Measurements from ENCODE around the gene FSTL3. TPM values are rescaled to one million over a fixed set of nuclear protein-coding genes. Genes with fewer than 3 reads are reported as not detected.

The FSTL3 gene
- polyA plus RNA-seq, 1 of the 3 experiments (the other 2 are of a cell fraction) = 64.4 TPM

DNA sequence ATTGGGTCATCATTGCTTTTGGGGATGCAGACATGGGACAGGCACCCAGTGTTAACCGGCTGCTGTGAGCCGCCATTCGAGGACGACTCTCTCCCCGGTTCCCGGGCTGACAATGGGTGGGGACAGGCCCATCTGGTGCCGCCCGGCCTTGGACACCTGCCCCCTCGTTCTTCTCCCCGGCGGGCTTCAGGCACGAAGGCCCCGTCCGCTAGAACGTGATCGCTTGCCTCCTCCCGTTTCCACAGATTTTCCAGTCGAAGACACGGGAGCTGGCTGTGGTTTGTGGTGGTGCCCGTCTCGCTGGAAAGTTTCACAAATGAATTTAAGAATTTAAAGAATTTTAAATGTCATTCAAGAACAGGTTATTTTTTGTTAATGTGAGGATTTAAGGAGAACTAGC lies 34.6 kb downstream of the FSTL3 start:
- H3K9me2 ChIP-seq = no peaks in the 10 kb centered on the region
- POLR2A ChIA-PET = no interaction called here
- H3K4me2 ChIP-seq = no peak overlapping the region
- no peaks in the 10 kb centered on the region for H3K9me3 ChIP-seq
- TF ChIP-seq IRF3 (IDR thresholded peaks at IDR 0.05; ENCODE audit: low read depth, low read length) = no peak
- TF ChIP-seq TAF1 (IDR thresholded peaks at IDR 0.05; ENCODE audit: borderline replicate concordance, low read depth, low read length) = no peak
- TF ChIP-seq TEAD4 (IDR thresholded peaks at IDR 0.05; ENCODE audit: borderline replicate concordance, insufficient read depth) = no peak
- no peak for TF ChIP-seq NRF1 (IDR thresholded peaks at IDR 0.05; ENCODE audit: low read depth, low read length)
- no peak for TF ChIP-seq SMC3 (IDR thresholded peaks at IDR 0.05; ENCODE audit: low read depth, low read length)
- no peak for TF ChIP-seq RAD21 (IDR thresholded peaks at IDR 0.05; ENCODE audit: low read length)
- TF ChIP-seq JUND (IDR thresholded peaks at IDR 0.05) = no peak
- TF ChIP-seq FOSL2 (IDR thresholded peaks at IDR 0.05; ENCODE audit: borderline replicate concordance, low read depth) = no peak
- CTCF ChIA-PET = interaction anchor here (4.0 kb wide), 1 partner anchor 23 kb away, joined by 21 read pairs; no protein-coding TSS in a partner anchor
- no peaks in the 10 kb centered on the region for H4K20me1 ChIP-seq (ENCODE audit: insufficient read depth)
- no peak for DNase-seq
- H3K27ac ChIP-seq (ENCODE audit: low read depth in 2 of 2, low read length in 1 of 2) = peak overlapping the region in 1 of 2 experiments; percentile 66; a peak in 2 of 4 replicates
- 94% methylated on average over 19 of the region's 21 CpGs for WGBS (ENCODE audit: low lambda C conversion rate)
- H3K4me3 ChIP-seq (ENCODE audit: low read depth in 2 of 2, low read length in 1 of 2) = no peak overlapping the region
- H3K79me2 ChIP-seq (ENCODE audit: insufficient read depth) = peaks cover 3% of the 10 kb centered on the region; the same call in 1 of the 2 replicates
- H3K27me3 ChIP-seq (ENCODE audit: insufficient read depth) = no peaks in the 10 kb centered on the region
- no peaks in the 10 kb centered on the region for H3K36me3 ChIP-seq (replicated peaks in 1 of 2; ENCODE audit: control insufficient read depth in 1 of 2, insufficient read depth in 2 of 2, low read length in 1 of 2)
- no peak overlapping the region for H2AFZ ChIP-seq (ENCODE audit: low read depth)
- H3K9ac ChIP-seq = no peak overlapping the region
- peaks cover 18% of the 10 kb centered on the region for H3F3A ChIP-seq (replicated peaks; ENCODE audit: insufficient read depth)
- peaks cover 0 to 23% of the 10 kb centered on the region in 2 experiments; a peak in 1 of 4 replicates for H3K4me1 ChIP-seq (ENCODE audit: control insufficient read depth in 1 of 2, insufficient read depth in 2 of 2, low read depth in 1 of 2, low read length in 1 of 2)

GRCh38 chr19:711254-711653 lies 35.1 kb downstream of the FSTL3 start:
- H3K79me2 ChIP-seq (ENCODE audit: insufficient read depth) = peaks cover 3% of the 10 kb centered on the region; the same call in 1 of the 2 replicates
- H4K20me1 ChIP-seq (ENCODE audit: insufficient read depth) = no peaks in the 10 kb centered on the region
- peaks cover 0 to 23% of the 10 kb centered on the region in 2 experiments; a peak in 1 of 4 replicates for H3K4me1 ChIP-seq (ENCODE audit: control insufficient read depth in 1 of 2, insufficient read depth in 2 of 2, low read depth in 1 of 2, low read length in 1 of 2)
- H2AFZ ChIP-seq (ENCODE audit: low read depth) = no peak overlapping the region
- no peak overlapping the region for H3K4me2 ChIP-seq
- TF ChIP-seq JUND (IDR thresholded peaks at IDR 0.05) (no peak), POLR2AphosphoS5 (IDR thresholded peaks at IDR 0.05; ENCODE audit: low read depth, low read length) (no peak), FOSL2 (IDR thresholded peaks at IDR 0.05; ENCODE audit: borderline replicate concordance, low read depth) (no peak), FOXM1 (IDR thresholded peaks at IDR 0.05; ENCODE audit: low read depth) (no peak), CTCF (IDR thresholded peaks at IDR 0.05) (no peak), ZBTB33 (IDR thresholded peaks at IDR 0.05; ENCODE audit: borderline replicate concordance, low read depth) (no peak), MXI1 (IDR thresholded peaks at IDR 0.05; ENCODE audit: low read depth, low read length) (no peak), EP300 (IDR thresholded peaks at IDR 0.05; ENCODE audit: borderline replicate concordance in 1 of 2, low read depth in 1 of 2, low read length in 1 of 2) (no peak), ELF1 (IDR thresholded peaks at IDR 0.05) (no peak), YY1 (IDR thresholded peaks at IDR 0.05; ENCODE audit: low read depth) (no peak), NFIC (IDR thresholded peaks at IDR 0.05; ENCODE audit: borderline replicate concordance) (no peak)
- TF ChIP-seq, protein P1, sequence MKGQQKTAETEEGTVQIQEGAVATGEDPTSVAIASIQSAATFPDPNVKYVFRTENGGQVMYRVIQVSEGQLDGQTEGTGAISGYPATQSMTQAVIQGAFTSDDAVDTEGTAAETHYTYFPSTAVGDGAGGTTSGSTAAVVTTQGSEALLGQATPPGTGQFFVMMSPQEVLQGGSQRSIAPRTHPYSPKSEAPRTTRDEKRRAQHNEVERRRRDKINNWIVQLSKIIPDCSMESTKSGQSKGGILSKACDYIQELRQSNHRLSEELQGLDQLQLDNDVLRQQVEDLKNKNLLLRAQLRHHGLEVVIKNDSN (IDR thresholded peaks at IDR 0.05; ENCODE audit: borderline replicate concordance, low read depth) = no peak
- TF ChIP-seq, protein P2, sequence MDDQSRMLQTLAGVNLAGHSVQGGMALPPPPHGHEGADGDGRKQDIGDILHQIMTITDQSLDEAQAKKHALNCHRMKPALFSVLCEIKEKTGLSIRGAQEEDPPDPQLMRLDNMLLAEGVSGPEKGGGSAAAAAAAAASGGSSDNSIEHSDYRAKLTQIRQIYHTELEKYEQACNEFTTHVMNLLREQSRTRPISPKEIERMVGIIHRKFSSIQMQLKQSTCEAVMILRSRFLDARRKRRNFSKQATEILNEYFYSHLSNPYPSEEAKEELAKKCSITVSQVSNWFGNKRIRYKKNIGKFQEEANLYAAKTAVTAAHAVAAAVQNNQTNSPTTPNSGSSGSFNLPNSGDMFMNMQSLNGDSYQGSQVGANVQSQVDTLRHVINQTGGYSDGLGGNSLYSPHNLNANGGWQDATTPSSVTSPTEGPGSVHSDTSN (IDR thresholded peaks at IDR 0.05) = no peak
- H3K36me3 ChIP-seq (replicated peaks in 1 of 2; ENCODE audit: control insufficient read depth in 1 of 2, insufficient read depth in 2 of 2, low read length in 1 of 2) = no peaks in the 10 kb centered on the region
- ChIA-PET POLR2A (no interaction called here), CTCF (interaction anchor here (4.0 kb wide), 1 partner anchor 23 kb away, joined by 21 read pairs; no protein-coding TSS in a partner anchor)
- H3K9ac ChIP-seq = no peak overlapping the region
- H3F3A ChIP-seq (replicated peaks; ENCODE audit: insufficient read depth) = peaks cover 18% of the 10 kb centered on the region
- 84% methylated on average over 8 of the region's 8 CpGs for WGBS (ENCODE audit: low lambda C conversion rate)
- no peak for DNase-seq
- H3K4me3 ChIP-seq (ENCODE audit: low read depth in 2 of 2, low read length in 1 of 2) = no peak overlapping the region
- H3K27ac ChIP-seq (ENCODE audit: low read depth in 2 of 2, low read length in 1 of 2) = peak overlapping the region in 1 of 2 experiments; percentile 66; a peak in 2 of 4 replicates
- no peaks in the 10 kb centered on the region for H3K9me2 ChIP-seq
- H3K27me3 ChIP-seq (ENCODE audit: insufficient read depth) = no peaks in the 10 kb centered on the region
- no peaks in the 10 kb centered on the region for H3K9me3 ChIP-seq
